HL-60/S4 treated with phorbol 12-myristate 13-acetate at 8.2 ng/mL for 4 days and 3 days (cell line): Measurements from ENCODE around the gene PPP1R18.

Experiments
- in situ Hi-C: fragments of 300-500 bp; cut with MboI; formaldehyde crosslinking; loops from 2 replicates; pipeline ENCODE4 v1.15.0; 2022; ENCODE audit warnings: low sequenced_read_pairs

The PPP1R18 gene

GRCh38 chr6:30719791-30720737 is 33.6 kb upstream of the PPP1R18 start, which contains the start of gene TUBB:
Gene TUBB, plus strand, starts transcription at chr6:30720352. Its CDS starts 155 bp downstream, at chr6:30720507.
- in situ Hi-C loops, result loop anchor here (5.0 kb wide), 1 partner anchor 38 kb away; no protein-coding TSS in a partner anchor

GRCh38 chr6:30719356-30719755 is 32.9 kb upstream of the PPP1R18 start:
- in situ Hi-C loops, result loop anchor here (5.0 kb wide), 1 partner anchor 37 kb away; no protein-coding TSS in a partner anchor

GRCh38 chr6:30717845-30718720 is 31.6 kb upstream of the PPP1R18 start:
- in situ Hi-C loops, result loop anchor here (5.0 kb wide), 1 partner anchor 36 kb away; no protein-coding TSS in a partner anchor

GRCh38 chr6:30717129-30717844 is 30.8 kb upstream of the PPP1R18 start, which contains the start of gene MDC1:
Gene MDC1, minus strand, starts transcription at chr6:30717281. Its CDS starts 2,106 bp downstream, at chr6:30715175.
- in situ Hi-C loops, result loop anchor here (5.0 kb wide), 1 partner anchor 35 kb away; no protein-coding TSS in a partner anchor

- in situ Hi-C loops, result loop anchor here (5.0 kb wide), 1 partner anchor 35 kb away; no protein-coding TSS in a partner anchor
Measured at GRCh38 chr6:30716879-30717128, 30.4 kb upstream of the PPP1R18 start.

GRCh38 chr6:30714263-30714662 is 27.8 kb upstream of the PPP1R18 start:
- in situ Hi-C loops, result no loop called here

GRCh38 chr6:30712441-30712945 is 26.0 kb upstream of the PPP1R18 start:
- in situ Hi-C loops, result no loop called here

- in situ Hi-C loops, result no loop called here
Measured at GRCh38 chr6:30711758-30712380, 25.4 kb upstream of the PPP1R18 start.

GRCh38 chr6:30709101-30709868 is 22.8 kb upstream of the PPP1R18 start:
- in situ Hi-C loops, result no loop called here

- in situ Hi-C loops, result no loop called here
Measured at GRCh38 chr6:30707281-30707850, 20.9 kb upstream of the PPP1R18 start.

- in situ Hi-C loops, result no loop called here
Measured at GRCh38 chr6:30705620-30706019, 19.2 kb upstream of the PPP1R18 start.

GRCh38 chr6:30703821-30704220 is 17.4 kb upstream of the PPP1R18 start:
- in situ Hi-C loops, result no loop called here

- in situ Hi-C loops, result no loop called here
Measured at GRCh38 chr6:30703011-30703410, 16.6 kb upstream of the PPP1R18 start.

- in situ Hi-C loops, result no loop called here
Measured at GRCh38 chr6:30700340-30700739, 13.9 kb upstream of the PPP1R18 start.

- in situ Hi-C loops, result no loop called here
Measured at GRCh38 chr6:30696432-30696831, 10.0 kb upstream of the PPP1R18 start.

- in situ Hi-C loops, result no loop called here
Measured at GRCh38 chr6:30691208-30691847, 4.9 kb upstream of the PPP1R18 start.

- in situ Hi-C loops, result no loop called here
Measured at GRCh38 chr6:30690403-30691207, 4.2 kb upstream of the PPP1R18 start, which contains the start of gene NRM. Gene NRM, minus strand, starts transcription at chr6:30690984. Its CDS starts 10 bp downstream, at chr6:30690974.
